ENCODE measurements around the gene PALLD. TPM values are rescaled to one million over a fixed set of nuclear protein-coding genes. Genes with fewer than 3 reads are reported as not detected.

Gene PALLD
- polyA plus RNA-seq, 3 donors, result 6.1 to 11.8 (median 9.9) TPM

DNA sequence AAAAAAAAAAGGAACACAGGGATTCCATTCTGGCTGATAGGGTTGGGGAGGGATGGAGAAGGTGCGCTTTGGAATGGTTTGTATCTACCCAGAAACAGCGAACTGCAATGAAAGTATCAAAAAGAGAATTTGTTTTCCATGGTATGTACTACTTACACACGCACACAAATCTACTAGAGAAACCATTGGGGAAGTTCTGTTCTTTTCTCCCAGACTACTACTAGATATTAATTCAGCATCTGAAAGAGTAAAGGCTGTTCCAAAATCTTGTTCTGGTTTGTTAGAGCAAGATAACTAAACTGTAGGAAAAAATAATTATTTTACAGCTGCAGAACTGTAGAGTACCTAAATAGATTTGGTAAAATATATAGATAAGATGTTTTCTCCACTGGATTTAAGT, 394.8 kb downstream of the PALLD start:
- Histone ChIP-seq H3K4me1 (ENCODE audit: control insufficient read depth in 1 of 2, insufficient read depth in 2 of 2, low read length in 2 of 2) (no peaks in the 10 kb centered on the region), H3K27ac (ENCODE audit: low read depth in 1 of 2, low read length in 2 of 2) (no peak overlapping the region), H3K9me3 (replicated peaks in 1 of 2; ENCODE audit: control insufficient read depth in 1 of 2, insufficient read depth in 1 of 2, low read length in 2 of 2) (no peaks in the 10 kb centered on the region), H3K9ac (ENCODE audit: insufficient read depth, low read length, poor library complexity, severe bottlenecking) (no peak overlapping the region), H2AFZ (ENCODE audit: insufficient read depth, low read depth, low read length, poor library complexity, severe bottlenecking) (no peak overlapping the region), H3K4me3 (replicated peaks in 1 of 3; ENCODE audit: low read depth in 2 of 3, low read length in 3 of 3) (no peak overlapping the region), H3K36me3 (replicated peaks in 1 of 2; ENCODE audit: control insufficient read depth in 1 of 2, insufficient read depth in 2 of 2, low read length in 2 of 2) (peaks cover 0 to 9% of the 10 kb centered on the region in 2 donors), H4K20me1 (ENCODE audit: insufficient read depth, low read length) (no peaks in the 10 kb centered on the region), H3K4me2 (replicated peaks; ENCODE audit: extremely low read depth, low read length, poor library complexity, severe bottlenecking) (no peak overlapping the region), H3K79me2 (ENCODE audit: insufficient read depth, low read length) (no peaks in the 10 kb centered on the region), H3K27me3 (ENCODE audit: control insufficient read depth in 2 of 2, insufficient read depth in 2 of 2, low read length in 2 of 2) (no peaks in the 10 kb centered on the region)
- H3K27me3 Mint-ChIP-seq (ENCODE audit: low read depth in 3 of 3), result no peaks in the 10 kb centered on the region
- no peak for DNase-seq
- peaks cover 16 to 20% of the 10 kb centered on the region in 2 donors for H3K36me3 Mint-ChIP-seq
- TF ChIP-seq, protein P1, sequence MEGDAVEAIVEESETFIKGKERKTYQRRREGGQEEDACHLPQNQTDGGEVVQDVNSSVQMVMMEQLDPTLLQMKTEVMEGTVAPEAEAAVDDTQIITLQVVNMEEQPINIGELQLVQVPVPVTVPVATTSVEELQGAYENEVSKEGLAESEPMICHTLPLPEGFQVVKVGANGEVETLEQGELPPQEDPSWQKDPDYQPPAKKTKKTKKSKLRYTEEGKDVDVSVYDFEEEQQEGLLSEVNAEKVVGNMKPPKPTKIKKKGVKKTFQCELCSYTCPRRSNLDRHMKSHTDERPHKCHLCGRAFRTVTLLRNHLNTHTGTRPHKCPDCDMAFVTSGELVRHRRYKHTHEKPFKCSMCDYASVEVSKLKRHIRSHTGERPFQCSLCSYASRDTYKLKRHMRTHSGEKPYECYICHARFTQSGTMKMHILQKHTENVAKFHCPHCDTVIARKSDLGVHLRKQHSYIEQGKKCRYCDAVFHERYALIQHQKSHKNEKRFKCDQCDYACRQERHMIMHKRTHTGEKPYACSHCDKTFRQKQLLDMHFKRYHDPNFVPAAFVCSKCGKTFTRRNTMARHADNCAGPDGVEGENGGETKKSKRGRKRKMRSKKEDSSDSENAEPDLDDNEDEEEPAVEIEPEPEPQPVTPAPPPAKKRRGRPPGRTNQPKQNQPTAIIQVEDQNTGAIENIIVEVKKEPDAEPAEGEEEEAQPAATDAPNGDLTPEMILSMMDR (IDR thresholded peaks at IDR 0.05), result no peak
- no CpG with 5 or more reads among the region's 3 CpGs for WGBS (ENCODE audit: insufficient coverage)
- peaks cover 8% of the 10 kb centered on the region for H3K4me1 Mint-ChIP-seq
- intact Hi-C loops (cut with micrococcal nuclease), result no loop called here
- no peak overlapping the region for H3K4me3 Mint-ChIP-seq
- H3K27ac Mint-ChIP-seq, result no peak overlapping the region
- peaks cover 0 to 2% (median 0%) of the 10 kb centered on the region in 7 donors for H3K9me3 Mint-ChIP-seq

DNA sequence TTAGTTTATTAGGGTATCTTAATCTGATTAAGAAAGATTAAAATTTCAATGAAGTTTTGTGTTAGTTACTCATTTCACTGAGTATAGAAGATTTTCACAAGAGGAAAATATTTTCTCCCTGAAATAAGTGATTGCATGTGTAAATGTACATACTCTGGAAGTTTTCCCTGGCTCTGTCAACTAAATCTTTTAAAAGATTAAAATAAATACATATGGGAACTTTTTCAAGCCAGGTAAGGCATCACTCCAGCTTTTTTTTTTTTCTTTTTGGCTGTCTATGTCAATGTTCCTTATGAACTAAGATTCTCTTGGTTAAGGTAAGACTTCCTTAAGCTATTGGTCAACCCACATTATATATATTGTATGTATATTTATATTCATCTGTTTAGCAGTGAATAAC, 395.6 kb downstream of the PALLD start:
- Histone ChIP-seq H3K79me2 (ENCODE audit: insufficient read depth, low read length) (no peaks in the 10 kb centered on the region), H3K4me3 (replicated peaks in 1 of 3; ENCODE audit: low read depth in 2 of 3, low read length in 3 of 3) (no peak overlapping the region), H2AFZ (ENCODE audit: insufficient read depth, low read depth, low read length, poor library complexity, severe bottlenecking) (no peak overlapping the region), H4K20me1 (ENCODE audit: insufficient read depth, low read length) (no peaks in the 10 kb centered on the region), H3K9me3 (replicated peaks in 1 of 2; ENCODE audit: control insufficient read depth in 1 of 2, insufficient read depth in 1 of 2, low read length in 2 of 2) (no peaks in the 10 kb centered on the region), H3K36me3 (replicated peaks in 1 of 2; ENCODE audit: control insufficient read depth in 1 of 2, insufficient read depth in 2 of 2, low read length in 2 of 2) (peaks cover 0 to 9% of the 10 kb centered on the region in 2 donors), H3K9ac (ENCODE audit: insufficient read depth, low read length, poor library complexity, severe bottlenecking) (no peak overlapping the region), H3K4me1 (ENCODE audit: control insufficient read depth in 1 of 2, insufficient read depth in 2 of 2, low read length in 2 of 2) (no peaks in the 10 kb centered on the region), H3K27me3 (ENCODE audit: control insufficient read depth in 2 of 2, insufficient read depth in 2 of 2, low read length in 2 of 2) (no peaks in the 10 kb centered on the region), H3K27ac (ENCODE audit: low read depth in 1 of 2, low read length in 2 of 2) (no peak overlapping the region), H3K4me2 (replicated peaks; ENCODE audit: extremely low read depth, low read length, poor library complexity, severe bottlenecking) (no peak overlapping the region)
- Mint-ChIP-seq H3K9me3 (peaks cover 0 to 2% (median 0%) of the 10 kb centered on the region in 7 donors), H3K4me3 (no peak overlapping the region), H3K36me3 (peaks cover 16 to 20% of the 10 kb centered on the region in 2 donors), H3K27me3 (ENCODE audit: low read depth in 3 of 3) (no peaks in the 10 kb centered on the region), H3K4me1 (peaks cover 8% of the 10 kb centered on the region), H3K27ac (no peak overlapping the region)
- DNase-seq, result no peak
- intact Hi-C loops (cut with micrococcal nuclease), result no loop called here
- TF ChIP-seq, protein P1 (IDR thresholded peaks at IDR 0.05), result no peak

Data from CD14-positive monocyte (primary cell).